ENCODE measurements around the gene PCSK1N.

The PCSK1N gene

DNA sequence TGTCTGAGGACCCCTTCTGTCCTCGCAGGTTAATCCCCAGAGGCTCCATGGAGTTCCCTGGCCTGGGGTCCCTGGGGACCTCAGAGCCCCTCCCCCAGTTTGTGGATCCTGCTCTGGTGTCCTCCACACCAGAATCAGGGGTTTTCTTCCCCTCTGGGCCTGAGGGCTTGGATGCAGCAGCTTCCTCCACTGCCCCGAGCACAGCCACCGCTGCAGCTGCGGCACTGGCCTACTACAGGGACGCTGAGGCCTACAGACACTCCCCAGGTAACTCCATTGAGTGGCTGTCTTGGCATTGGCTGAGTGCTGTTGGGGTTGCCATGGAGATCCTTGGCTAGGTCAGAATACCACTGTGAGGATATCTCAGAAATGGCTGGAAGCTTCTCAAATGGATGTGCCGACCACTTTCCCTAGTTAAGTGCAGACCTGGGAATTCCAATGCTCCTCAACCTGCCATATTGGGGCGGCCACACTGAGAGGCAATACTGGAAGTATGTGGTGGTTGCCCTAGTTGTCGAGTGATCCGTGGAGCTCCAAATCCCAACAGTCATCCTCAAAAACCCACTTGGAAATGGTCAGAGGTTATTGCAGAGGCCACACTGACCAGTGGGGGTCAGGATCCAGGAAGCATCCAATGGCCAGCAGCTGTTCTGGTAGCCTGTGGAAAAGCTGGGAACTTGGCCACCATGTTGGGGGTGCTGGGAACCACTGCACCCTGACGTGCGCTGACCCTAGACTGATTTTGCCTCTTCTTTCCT is 44.2 kb downstream of the PCSK1N start:
- Histone ChIP-seq H3K36me3 (ENCODE audit: control insufficient read depth, insufficient read depth, low read length) (no peaks in the 10 kb centered on the region), H3K27ac (ENCODE audit: insufficient read depth, low read length, poor library complexity, severe bottlenecking) (no peak overlapping the region), H3K9me3 (ENCODE audit: control insufficient read depth, low read length) (no peaks in the 10 kb centered on the region), H3K4me3 (ENCODE audit: insufficient read depth, low read depth, low read length, poor library complexity, severe bottlenecking) (no peak overlapping the region), H3K4me1 (ENCODE audit: control insufficient read depth, insufficient read depth, low read length, poor library complexity, severe bottlenecking) (no peaks in the 10 kb centered on the region), H3K27me3 (replicated peaks; ENCODE audit: control insufficient read depth, insufficient read depth, low read length, poor library complexity, severe bottlenecking) (no peaks in the 10 kb centered on the region)
- no peak for DNase-seq

DNA sequence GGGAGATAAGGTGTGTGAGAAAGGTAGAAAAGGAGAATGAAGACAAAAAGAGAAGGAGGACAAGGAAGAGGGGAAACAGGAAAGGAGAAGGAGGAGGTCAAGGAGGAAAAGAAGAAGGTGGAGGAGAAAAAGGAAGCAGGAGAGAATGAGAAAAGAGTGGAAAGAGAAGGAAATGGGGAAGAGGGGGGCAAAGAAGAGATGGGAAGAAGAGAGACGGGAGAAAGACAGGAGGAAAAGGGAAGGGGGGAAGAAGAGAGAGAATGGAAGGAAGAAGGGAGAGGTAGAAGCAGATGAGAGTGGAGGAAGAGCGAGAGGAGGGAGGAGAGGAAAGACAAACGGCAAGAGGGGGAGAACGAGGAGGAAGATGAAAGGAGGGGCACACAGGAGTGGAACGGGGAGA is 44.9 kb downstream of the PCSK1N start:
- H3K27ac ChIP-seq (ENCODE audit: insufficient read depth, low read length, poor library complexity, severe bottlenecking): no peak overlapping the region
- no peak overlapping the region for H3K4me3 ChIP-seq (ENCODE audit: insufficient read depth, low read depth, low read length, poor library complexity, severe bottlenecking)
- H3K9me3 ChIP-seq (ENCODE audit: control insufficient read depth, low read length): no peaks in the 10 kb centered on the region
- no peaks in the 10 kb centered on the region for H3K27me3 ChIP-seq (replicated peaks; ENCODE audit: control insufficient read depth, insufficient read depth, low read length, poor library complexity, severe bottlenecking)
- H3K4me1 ChIP-seq (ENCODE audit: control insufficient read depth, insufficient read depth, low read length, poor library complexity, severe bottlenecking): no peaks in the 10 kb centered on the region
- no peaks in the 10 kb centered on the region for H3K36me3 ChIP-seq (ENCODE audit: control insufficient read depth, insufficient read depth, low read length)
- no peak for DNase-seq

DNA sequence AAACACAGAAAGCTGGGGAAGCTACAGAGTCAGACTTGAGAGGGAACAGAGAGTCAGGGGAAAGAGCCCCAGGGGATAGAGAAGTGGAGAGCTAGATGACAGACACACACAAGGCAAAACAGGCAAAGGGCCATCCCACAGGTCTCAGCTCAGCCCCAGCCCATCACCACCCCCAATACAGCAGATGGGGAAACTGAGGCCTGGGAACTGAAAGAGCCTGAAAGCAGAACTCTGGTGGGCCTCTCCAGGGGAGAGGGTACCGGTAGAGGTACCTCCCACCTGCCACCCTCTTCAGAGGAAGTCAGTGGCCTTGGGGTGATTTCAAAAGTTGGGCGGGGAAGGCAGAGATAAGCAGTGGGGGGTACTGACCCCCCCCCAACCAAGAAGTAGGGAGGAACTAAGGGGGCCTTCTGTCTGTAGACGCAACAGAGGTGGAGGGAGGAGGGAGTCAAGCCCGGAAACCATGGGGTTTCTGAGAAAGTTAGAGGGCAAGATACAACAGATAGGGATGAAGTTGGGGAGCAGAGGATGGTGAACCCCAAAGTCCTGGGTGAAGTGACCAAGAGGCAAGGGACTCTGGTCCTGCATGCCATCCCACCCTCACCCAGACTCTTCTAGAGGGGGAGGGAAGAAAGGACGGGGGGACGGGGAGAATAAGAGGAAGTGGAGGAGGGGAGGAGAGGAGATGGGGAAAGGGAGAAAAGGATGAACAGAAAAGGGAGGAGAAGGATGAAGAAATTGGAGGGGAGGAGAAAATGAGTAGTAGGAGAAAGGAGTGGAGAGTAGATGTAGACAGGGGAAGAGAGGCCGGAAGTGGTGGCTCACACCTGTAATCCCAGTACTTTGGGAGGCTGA is 45.8 kb downstream of the PCSK1N start:
- H3K4me3 ChIP-seq (ENCODE audit: insufficient read depth, low read depth, low read length, poor library complexity, severe bottlenecking): no peak overlapping the region
- no peaks in the 10 kb centered on the region for H3K36me3 ChIP-seq (ENCODE audit: control insufficient read depth, insufficient read depth, low read length)
- no peaks in the 10 kb centered on the region for H3K27me3 ChIP-seq (replicated peaks; ENCODE audit: control insufficient read depth, insufficient read depth, low read length, poor library complexity, severe bottlenecking)
- H3K4me1 ChIP-seq (ENCODE audit: control insufficient read depth, insufficient read depth, low read length, poor library complexity, severe bottlenecking): no peaks in the 10 kb centered on the region
- no peaks in the 10 kb centered on the region for H3K9me3 ChIP-seq (ENCODE audit: control insufficient read depth, low read length)
- no peak overlapping the region for H3K27ac ChIP-seq (ENCODE audit: insufficient read depth, low read length, poor library complexity, severe bottlenecking)
- no peak for DNase-seq

DNA sequence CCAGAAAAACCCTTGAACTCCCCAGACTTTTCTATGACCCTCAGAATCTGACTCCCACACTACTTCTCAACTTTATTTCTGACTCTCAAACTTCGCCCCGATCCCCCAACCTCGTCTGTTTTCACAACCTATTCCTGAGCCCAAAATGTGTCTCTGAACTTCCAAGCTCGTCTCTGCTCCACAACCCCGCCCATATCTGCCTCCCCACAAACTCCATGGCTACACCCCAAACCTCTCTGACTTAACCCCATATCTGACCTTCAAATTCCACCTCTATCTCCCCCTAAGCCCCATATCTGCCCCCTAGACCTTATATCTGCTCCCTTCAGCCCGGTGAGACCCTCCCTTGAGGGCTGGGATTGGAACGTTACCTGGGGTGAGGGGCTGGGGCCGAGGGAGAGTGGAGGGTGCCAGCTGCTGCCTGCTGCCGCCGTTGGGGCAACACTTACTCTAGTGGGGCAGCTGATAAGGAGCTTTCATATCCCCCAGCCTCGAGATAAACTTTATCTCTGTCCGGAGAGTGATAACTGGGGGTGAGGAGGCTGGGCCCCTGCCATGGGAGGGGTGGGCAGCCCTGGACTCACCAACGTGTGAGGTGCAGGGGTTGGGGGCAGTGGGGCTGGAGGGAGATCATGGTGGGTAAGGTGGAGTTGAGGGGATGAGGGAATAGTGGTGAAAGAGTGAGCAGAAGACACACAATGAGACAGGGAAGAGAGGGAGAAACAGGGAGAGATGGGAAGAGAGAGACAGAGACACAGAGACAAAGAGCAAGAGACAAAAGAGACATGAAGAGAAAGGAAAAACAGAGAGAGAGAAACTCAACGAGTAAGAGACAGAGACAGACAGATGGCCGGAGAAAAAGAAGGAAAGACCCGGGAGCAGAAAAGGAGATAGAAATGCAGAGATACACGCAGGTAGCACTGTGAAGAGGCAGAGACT is 47.6 kb downstream of the PCSK1N start:
- H3K4me3 ChIP-seq (ENCODE audit: insufficient read depth, low read depth, low read length, poor library complexity, severe bottlenecking): no peak overlapping the region
- H3K4me1 ChIP-seq (ENCODE audit: control insufficient read depth, insufficient read depth, low read length, poor library complexity, severe bottlenecking): no peaks in the 10 kb centered on the region
- DNase-seq: no peak
- no peaks in the 10 kb centered on the region for H3K9me3 ChIP-seq (ENCODE audit: control insufficient read depth, low read length)
- H3K27ac ChIP-seq (ENCODE audit: insufficient read depth, low read length, poor library complexity, severe bottlenecking): no peak overlapping the region
- H3K36me3 ChIP-seq (ENCODE audit: control insufficient read depth, insufficient read depth, low read length): no peaks in the 10 kb centered on the region
- no peaks in the 10 kb centered on the region for H3K27me3 ChIP-seq (replicated peaks; ENCODE audit: control insufficient read depth, insufficient read depth, low read length, poor library complexity, severe bottlenecking)

DNA sequence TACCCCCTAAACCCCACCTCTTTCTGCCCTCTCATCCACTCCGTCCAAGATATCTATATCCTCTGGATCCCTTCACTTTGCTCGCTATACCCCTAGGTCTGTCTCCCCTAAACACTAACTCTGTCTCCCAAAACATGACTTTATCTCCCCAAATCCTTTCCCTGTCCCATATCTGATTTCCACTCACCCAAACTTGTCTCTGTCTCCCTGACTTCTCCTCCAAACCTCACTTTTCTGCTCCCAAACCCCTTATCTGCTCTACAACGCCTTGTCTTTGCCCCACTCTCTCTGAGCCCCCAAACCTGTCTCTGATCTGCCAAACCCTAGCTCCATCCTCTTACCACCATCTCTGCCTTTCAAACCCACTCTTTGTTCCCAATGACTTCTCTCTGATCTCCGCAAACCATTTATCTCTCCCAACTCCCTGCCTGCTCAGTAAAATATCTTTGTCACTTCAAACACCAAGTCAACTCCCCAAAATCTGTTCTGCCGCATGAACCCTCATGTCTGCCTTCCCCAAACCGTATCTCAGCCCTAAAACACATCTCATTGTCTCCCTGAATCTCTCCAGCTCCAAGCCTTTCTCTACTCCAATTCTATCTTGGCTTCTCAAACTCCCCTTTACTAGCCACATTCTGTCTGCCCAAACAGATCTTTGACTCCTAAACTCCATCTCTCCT is 48.4 kb downstream of the PCSK1N start:
- H3K36me3 ChIP-seq (ENCODE audit: control insufficient read depth, insufficient read depth, low read length): no peaks in the 10 kb centered on the region
- DNase-seq: no peak
- no peak overlapping the region for H3K4me3 ChIP-seq (ENCODE audit: insufficient read depth, low read depth, low read length, poor library complexity, severe bottlenecking)
- no peaks in the 10 kb centered on the region for H3K27me3 ChIP-seq (replicated peaks; ENCODE audit: control insufficient read depth, insufficient read depth, low read length, poor library complexity, severe bottlenecking)
- H3K27ac ChIP-seq (ENCODE audit: insufficient read depth, low read length, poor library complexity, severe bottlenecking): no peak overlapping the region
- H3K9me3 ChIP-seq (ENCODE audit: control insufficient read depth, low read length): no peaks in the 10 kb centered on the region
- H3K4me1 ChIP-seq (ENCODE audit: control insufficient read depth, insufficient read depth, low read length, poor library complexity, severe bottlenecking): no peaks in the 10 kb centered on the region

DNA sequence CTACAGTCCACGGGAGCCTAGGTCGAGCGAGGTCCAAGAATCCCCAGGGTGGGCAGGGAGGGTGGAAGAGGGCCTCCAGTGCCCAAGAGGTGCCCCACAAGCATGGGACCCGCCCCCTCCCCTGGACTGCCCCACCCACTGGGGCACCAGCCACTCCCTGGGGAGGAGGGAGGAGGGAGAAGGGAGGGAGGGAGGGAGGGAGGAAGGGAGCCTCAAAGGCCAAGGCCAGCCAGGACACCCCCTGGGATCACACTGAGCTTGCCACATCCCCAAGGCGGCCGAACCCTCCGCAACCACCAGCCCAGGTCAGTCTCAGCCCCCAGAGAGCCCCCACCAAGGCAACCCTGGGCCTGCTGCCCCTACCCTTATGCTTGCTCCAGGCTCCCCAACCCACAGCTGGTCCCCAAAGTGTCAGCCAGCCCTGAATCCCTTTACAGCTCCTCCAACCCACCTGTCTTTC is 49.0 kb downstream of the PCSK1N start, which contains the start of gene GATA1:
TSS of gene GATA1 (plus strand) at position 250 of the 460 bp plus-strand sequence. CDS start 4,520 bp downstream, outside the sequence.
- Histone ChIP-seq H3K4me1 (ENCODE audit: control insufficient read depth, insufficient read depth, low read length, poor library complexity, severe bottlenecking) (no peaks in the 10 kb centered on the region), H3K27me3 (replicated peaks; ENCODE audit: control insufficient read depth, insufficient read depth, low read length, poor library complexity, severe bottlenecking) (no peaks in the 10 kb centered on the region), H3K36me3 (ENCODE audit: control insufficient read depth, insufficient read depth, low read length) (no peaks in the 10 kb centered on the region), H3K27ac (ENCODE audit: insufficient read depth, low read length, poor library complexity, severe bottlenecking) (no peak within 1 kb of the TSS), H3K9me3 (ENCODE audit: control insufficient read depth, low read length) (no peaks in the 10 kb centered on the region), H3K4me3 (ENCODE audit: insufficient read depth, low read depth, low read length, poor library complexity, severe bottlenecking) (no peak within 1 kb of the TSS)
- DNase-seq: no peak

DNA sequence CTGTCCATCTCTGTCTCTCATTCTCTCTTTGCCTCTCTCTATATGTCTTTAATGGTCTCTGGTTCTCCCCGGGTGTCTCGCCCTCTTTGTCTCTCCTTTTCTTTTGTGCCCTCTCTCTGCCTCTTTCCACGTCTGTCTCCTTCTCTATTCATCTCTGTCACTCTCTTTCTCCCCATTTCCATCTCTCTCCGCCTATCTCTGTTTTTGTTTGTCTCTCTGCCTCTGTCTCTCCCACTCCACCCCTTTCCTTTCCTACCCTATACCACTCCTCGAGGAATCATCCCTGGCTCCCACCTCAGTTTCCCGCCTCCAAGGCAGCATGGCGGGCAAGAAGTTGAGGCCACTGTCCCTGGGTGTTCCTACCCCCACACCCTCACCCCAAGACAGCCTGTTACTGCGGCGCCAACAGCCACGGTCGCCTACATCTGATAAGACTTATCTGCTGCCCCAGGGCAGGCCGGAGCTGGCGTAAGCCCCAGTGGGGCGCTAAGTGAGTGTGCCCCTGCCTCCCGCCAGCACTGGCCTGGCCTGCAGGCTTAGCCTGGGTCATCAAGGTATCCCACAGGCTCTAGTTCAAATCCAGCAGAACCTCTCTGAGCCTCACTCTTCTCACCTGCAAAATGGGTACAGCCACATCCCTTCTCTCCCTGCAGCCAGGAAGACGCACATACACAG is 49.7 kb downstream of the PCSK1N start:
- H3K9me3 ChIP-seq (ENCODE audit: control insufficient read depth, low read length): no peaks in the 10 kb centered on the region
- no peak overlapping the region for H3K4me3 ChIP-seq (ENCODE audit: insufficient read depth, low read depth, low read length, poor library complexity, severe bottlenecking)
- no peaks in the 10 kb centered on the region for H3K4me1 ChIP-seq (ENCODE audit: control insufficient read depth, insufficient read depth, low read length, poor library complexity, severe bottlenecking)
- no peak overlapping the region for H3K27ac ChIP-seq (ENCODE audit: insufficient read depth, low read length, poor library complexity, severe bottlenecking)
- no peaks in the 10 kb centered on the region for H3K36me3 ChIP-seq (ENCODE audit: control insufficient read depth, insufficient read depth, low read length)
- no peaks in the 10 kb centered on the region for H3K27me3 ChIP-seq (replicated peaks; ENCODE audit: control insufficient read depth, insufficient read depth, low read length, poor library complexity, severe bottlenecking)
- DNase-seq: no peak

DNA sequence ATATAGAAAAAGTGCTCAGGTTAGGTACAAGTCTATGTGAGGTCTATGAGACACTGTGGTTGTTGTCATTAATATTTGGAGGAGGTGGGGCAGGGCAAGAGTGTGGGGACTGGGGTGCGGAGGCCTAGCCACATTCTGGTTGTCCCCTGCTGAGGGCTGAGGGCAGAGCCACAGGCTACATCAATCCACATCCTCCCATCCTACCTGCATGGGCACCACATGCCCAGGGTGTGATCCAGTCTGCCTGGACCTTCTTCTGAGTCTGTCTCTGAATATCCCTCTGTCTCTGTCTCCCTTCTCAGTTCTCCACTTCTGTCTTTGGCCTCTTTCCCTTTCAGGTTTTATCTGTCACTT is 50.2 kb downstream of the PCSK1N start:
- no peaks in the 10 kb centered on the region for H3K27me3 ChIP-seq (replicated peaks; ENCODE audit: control insufficient read depth, insufficient read depth, low read length, poor library complexity, severe bottlenecking)
- no peaks in the 10 kb centered on the region for H3K4me1 ChIP-seq (ENCODE audit: control insufficient read depth, insufficient read depth, low read length, poor library complexity, severe bottlenecking)

DNA sequence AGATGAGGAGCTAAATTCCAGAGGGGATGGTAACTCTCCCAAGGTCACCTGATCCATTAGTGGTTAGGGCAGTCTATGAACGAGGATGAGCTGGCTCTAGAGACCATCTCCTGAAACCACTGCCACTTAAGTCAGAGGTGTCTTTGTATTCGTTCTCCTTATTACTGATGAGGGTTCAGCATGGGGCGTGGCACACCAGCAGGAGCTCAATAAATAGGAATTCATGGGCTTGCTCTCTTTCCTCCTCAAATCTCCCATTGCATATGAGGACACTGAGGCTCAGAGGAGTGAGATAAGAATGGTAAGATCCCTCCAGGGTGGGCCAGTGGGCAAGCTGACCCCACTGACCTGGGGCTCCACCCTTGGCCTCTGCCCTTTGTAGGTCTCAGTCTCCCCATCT is 50.7 kb downstream of the PCSK1N start:
- Histone ChIP-seq H3K9me3 (ENCODE audit: control insufficient read depth, low read length) (no peaks in the 10 kb centered on the region), H3K4me1 (ENCODE audit: control insufficient read depth, insufficient read depth, low read length, poor library complexity, severe bottlenecking) (no peaks in the 10 kb centered on the region), H3K4me3 (ENCODE audit: insufficient read depth, low read depth, low read length, poor library complexity, severe bottlenecking) (no peak overlapping the region), H3K27me3 (replicated peaks; ENCODE audit: control insufficient read depth, insufficient read depth, low read length, poor library complexity, severe bottlenecking) (no peaks in the 10 kb centered on the region), H3K27ac (ENCODE audit: insufficient read depth, low read length, poor library complexity, severe bottlenecking) (no peak overlapping the region), H3K36me3 (ENCODE audit: control insufficient read depth, insufficient read depth, low read length) (no peaks in the 10 kb centered on the region)
- no peak for DNase-seq

More for the DNA sequence above, 50.2 kb downstream of the PCSK1N start:
- Histone ChIP-seq H3K9me3 (ENCODE audit: control insufficient read depth, low read length) (no peaks in the 10 kb centered on the region), H3K4me3 (ENCODE audit: insufficient read depth, low read depth, low read length, poor library complexity, severe bottlenecking) (no peak overlapping the region), H3K36me3 (ENCODE audit: control insufficient read depth, insufficient read depth, low read length) (no peaks in the 10 kb centered on the region), H3K27ac (ENCODE audit: insufficient read depth, low read length, poor library complexity, severe bottlenecking) (no peak overlapping the region)
- no peak for DNase-seq

Data from effector memory CD4-positive, alpha-beta T cell (primary cell).